ENCODE data around the gene GNB1. TPM values are rescaled to one million over a fixed set of nuclear protein-coding genes. Genes with fewer than 3 reads are reported as not detected.

The GNB1 gene
- total RNA-seq, 1 donor from 2014 or later = 170 TPM

DNA sequence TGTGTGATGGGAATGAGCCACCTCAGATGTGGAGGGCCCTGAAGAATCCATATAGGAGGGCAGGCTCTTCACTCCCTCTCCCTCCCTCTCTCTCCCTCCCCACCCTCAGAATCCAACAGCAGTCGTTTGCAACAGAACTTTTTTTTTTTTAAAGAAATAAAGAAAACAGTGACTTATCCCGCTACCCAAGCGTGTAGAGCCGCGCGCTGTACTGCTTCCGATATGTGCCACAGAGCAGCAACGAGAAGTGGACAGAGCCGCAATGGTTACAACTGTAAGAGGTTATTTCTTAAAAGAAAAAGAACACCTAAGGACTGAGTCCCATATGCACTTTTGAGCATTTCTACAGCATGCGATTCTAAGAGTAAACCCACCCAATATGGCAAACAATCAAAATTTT, 105.2 kb downstream of the GNB1 start:
- Histone ChIP-seq H3K27me3 (no peaks in the 10 kb centered on the region), H3K4me3 (no peak overlapping the region), H3K27ac (no peak overlapping the region), H3K4me1 (peaks cover 12 to 33% of the 10 kb centered on the region in 2 donors), H3K36me3 (peaks cover 58 to 61% of the 10 kb centered on the region in 2 donors), H3K9me3 (no peaks in the 10 kb centered on the region)
- TF ChIP-seq, protein P1, sequence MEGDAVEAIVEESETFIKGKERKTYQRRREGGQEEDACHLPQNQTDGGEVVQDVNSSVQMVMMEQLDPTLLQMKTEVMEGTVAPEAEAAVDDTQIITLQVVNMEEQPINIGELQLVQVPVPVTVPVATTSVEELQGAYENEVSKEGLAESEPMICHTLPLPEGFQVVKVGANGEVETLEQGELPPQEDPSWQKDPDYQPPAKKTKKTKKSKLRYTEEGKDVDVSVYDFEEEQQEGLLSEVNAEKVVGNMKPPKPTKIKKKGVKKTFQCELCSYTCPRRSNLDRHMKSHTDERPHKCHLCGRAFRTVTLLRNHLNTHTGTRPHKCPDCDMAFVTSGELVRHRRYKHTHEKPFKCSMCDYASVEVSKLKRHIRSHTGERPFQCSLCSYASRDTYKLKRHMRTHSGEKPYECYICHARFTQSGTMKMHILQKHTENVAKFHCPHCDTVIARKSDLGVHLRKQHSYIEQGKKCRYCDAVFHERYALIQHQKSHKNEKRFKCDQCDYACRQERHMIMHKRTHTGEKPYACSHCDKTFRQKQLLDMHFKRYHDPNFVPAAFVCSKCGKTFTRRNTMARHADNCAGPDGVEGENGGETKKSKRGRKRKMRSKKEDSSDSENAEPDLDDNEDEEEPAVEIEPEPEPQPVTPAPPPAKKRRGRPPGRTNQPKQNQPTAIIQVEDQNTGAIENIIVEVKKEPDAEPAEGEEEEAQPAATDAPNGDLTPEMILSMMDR (IDR thresholded peaks at IDR 0.05) = no peak
- intact Hi-C loops (cut with DNase I) = no loop called here
- no peak for DNase-seq (ENCODE audit: low spot score in 2 of 2)

DNA sequence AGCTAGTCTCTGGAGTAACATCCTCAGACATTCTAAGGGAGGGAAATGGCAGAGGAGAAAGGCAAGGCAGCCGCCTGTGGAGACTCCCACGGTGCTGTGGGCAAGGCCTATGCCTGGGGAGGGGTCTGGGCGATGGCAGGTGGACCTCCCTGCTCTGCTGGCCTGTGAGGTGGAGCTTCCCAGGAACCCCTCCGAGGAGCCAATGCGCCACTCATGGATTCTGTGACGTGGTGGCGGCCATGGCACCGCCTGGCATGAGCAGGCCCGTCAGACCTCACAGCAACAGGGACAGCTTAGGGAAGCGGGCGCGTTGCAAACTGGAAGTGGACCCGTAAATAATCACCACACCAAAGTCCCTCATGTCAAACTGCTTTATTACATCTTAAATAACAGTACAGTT, 106.0 kb downstream of the GNB1 start:
- no peak for DNase-seq (ENCODE audit: low spot score in 2 of 2)
- H3K27ac ChIP-seq = peak overlapping the region in 1 of 2 donors; percentile 10
- H3K36me3 ChIP-seq = peaks cover 51 to 54% of the 10 kb centered on the region in 2 donors
- H3K9me3 ChIP-seq = no peaks in the 10 kb centered on the region
- TF ChIP-seq, protein P1 (IDR thresholded peaks at IDR 0.05) = no peak
- intact Hi-C loops (cut with DNase I) = no loop called here
- H3K4me3 ChIP-seq = no peak overlapping the region
- H3K27me3 ChIP-seq = no peaks in the 10 kb centered on the region
- H3K4me1 ChIP-seq = peaks cover 12 to 34% of the 10 kb centered on the region in 2 donors

DNA sequence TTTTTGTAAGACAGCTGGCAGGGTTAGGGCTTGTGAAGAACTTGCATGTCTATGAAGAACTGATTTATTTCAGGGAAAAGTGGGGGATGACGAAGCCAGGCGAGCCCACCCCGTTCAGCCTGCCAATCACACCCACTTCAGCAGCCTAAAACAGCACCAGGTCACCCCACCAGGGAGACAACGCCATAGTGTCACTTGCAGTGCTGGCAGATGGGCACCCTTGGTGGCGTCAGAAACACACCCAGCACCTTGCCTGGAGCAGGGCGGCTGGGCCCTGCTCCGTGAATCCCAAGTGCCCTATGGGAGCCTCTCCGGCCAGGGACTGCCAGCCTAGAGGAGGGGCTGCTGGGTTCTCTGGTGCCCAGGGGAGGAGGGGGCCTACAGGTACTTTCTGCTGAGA, 107.6 kb downstream of the GNB1 start:
- TF ChIP-seq, protein P1 (IDR thresholded peaks at IDR 0.05) = no peak
- intact Hi-C loops (cut with DNase I) = no loop called here
- H3K4me1 ChIP-seq = peaks cover 12 to 48% of the 10 kb centered on the region in 2 donors

DNA sequence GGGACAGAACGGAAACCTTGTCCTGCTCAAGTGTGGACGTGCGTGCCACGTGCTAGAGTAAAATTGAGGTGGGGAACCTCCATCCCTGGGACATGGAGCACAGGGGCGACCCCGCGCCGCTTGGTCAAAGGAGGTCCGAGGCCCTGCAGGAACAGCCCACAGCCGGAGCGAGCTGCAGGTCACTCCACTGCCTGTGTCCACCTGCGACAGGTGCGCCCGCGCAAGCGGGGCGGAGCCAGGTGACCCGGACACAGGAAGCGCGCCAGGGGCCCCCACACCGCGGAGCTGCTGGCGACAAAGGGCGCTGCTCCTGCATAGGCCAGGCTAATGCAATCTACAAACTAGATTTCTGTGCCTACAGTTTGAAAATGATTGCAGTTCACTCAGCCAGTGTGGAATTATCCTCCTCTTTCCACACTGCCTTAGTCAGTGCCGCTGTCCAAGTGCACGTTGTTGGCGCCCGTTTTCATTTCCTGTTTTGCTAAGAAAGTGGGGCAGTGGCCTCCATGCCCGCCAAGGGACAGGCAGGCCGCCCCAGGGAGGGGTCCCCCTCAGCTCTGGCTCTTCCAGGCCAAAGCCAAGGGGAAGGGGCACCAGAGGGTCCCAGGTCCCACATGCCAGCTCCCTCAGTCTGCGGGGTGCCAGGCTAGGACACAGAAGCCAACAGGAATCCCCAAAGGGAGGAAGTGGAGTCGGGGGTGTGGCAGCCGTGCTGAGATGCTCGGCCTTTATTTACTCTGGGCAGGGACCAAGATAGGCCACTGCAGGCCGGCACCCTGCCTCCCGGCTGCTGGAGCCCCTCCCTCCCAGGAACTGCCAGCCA, 108.3 kb downstream of the GNB1 start:
- Histone ChIP-seq H3K4me1 (peaks cover 12 to 43% of the 10 kb centered on the region in 2 donors), H3K9me3 (no peaks in the 10 kb centered on the region), H3K4me3 (peak overlapping the region; percentile 22 to 48), H3K27ac (peak overlapping the region; percentile 68 to 77), H3K27me3 (no peaks in the 10 kb centered on the region), H3K36me3 (peaks cover 27 to 31% of the 10 kb centered on the region in 2 donors)
- TF ChIP-seq, protein P1 (IDR thresholded peaks at IDR 0.05) = no peak
- DNase-seq (ENCODE audit: low spot score in 2 of 2) = peak in 1 of 2 donors; percentile 85
- intact Hi-C loops (cut with DNase I) = loop anchor here (1.0 kb wide), 1 partner anchor 109 kb away; the partner anchor contains the start of gene GNB1

More for the DNA sequence above, 107.6 kb downstream of the GNB1 start:
- H3K4me3 ChIP-seq = no peak overlapping the region
- peak overlapping the region; percentile 68 to 77 for H3K27ac ChIP-seq
- no peak for DNase-seq (ENCODE audit: low spot score in 2 of 2)
- H3K27me3 ChIP-seq = no peaks in the 10 kb centered on the region
- H3K36me3 ChIP-seq = peaks cover 35 to 38% of the 10 kb centered on the region in 2 donors
- no peaks in the 10 kb centered on the region for H3K9me3 ChIP-seq

DNA sequence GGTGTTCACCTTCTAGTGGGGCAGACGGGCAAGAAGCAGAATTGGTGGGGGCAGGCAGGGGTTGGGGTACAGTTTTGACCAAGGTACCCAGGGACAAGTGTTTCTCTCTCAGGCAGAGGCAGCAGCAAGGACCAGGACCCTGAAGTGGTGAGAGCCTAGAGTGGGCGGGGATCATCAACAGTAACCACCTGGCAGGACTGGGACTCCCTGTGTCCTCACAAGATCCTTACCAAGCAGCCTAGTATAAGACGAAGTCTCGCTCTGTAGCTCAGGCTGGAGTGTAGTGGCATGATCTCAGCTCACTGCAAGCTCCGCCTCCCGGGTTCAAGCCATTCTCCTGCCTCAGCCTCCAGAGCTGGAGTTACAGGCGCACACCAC, 109.4 kb downstream of the GNB1 start:
- H3K36me3 ChIP-seq = peaks cover 17 to 20% of the 10 kb centered on the region in 2 donors
- peak overlapping the region in 1 of 2 donors; percentile 68 for H3K27ac ChIP-seq
- TF ChIP-seq, protein P1 (IDR thresholded peaks at IDR 0.05) = no peak
- intact Hi-C loops (cut with DNase I) = no loop called here
- H3K4me3 ChIP-seq = peak overlapping the region in 1 of 2 donors; percentile 48
- no peaks in the 10 kb centered on the region for H3K9me3 ChIP-seq
- peaks cover 12 to 44% of the 10 kb centered on the region in 2 donors for H3K4me1 ChIP-seq
- no peak for DNase-seq (ENCODE audit: low spot score in 2 of 2)
- no peaks in the 10 kb centered on the region for H3K27me3 ChIP-seq

Data from ascending aorta (tissue), 2 donors.